Measurements from ENCODE around the gene ELOVL3.

The ELOVL3 gene

GRCh38 chr10:102202386-102202785 lies 23.7 kb upstream of the ELOVL3 start:
- no peak for TF ChIP-seq POLR2AphosphoS5 (IDR thresholded peaks at IDR 0.05; ENCODE audit: low read depth, low read length)
- no peak for TF ChIP-seq REST (IDR thresholded peaks at IDR 0.05; ENCODE audit: insufficient read depth in 1 of 2, low read depth in 2 of 2, low read length in 2 of 2)
- no peak for TF ChIP-seq SIN3A (IDR thresholded peaks at IDR 0.05; ENCODE audit: borderline replicate concordance, insufficient read depth, low read length)
- no peak for TF ChIP-seq FOXP2 (optimal IDR thresholded peaks at IDR 0.05; ENCODE audit: borderline replicate concordance, extremely low read depth, extremely low read length, insufficient read depth)
- no peak for TF ChIP-seq TAF1 (IDR thresholded peaks at IDR 0.05; ENCODE audit: borderline replicate concordance, insufficient read depth, low read length)

- TF ChIP-seq SIN3A (IDR thresholded peaks at IDR 0.05; ENCODE audit: borderline replicate concordance, insufficient read depth, low read length): no peak
Measured at GRCh38 chr10:102208311-102209035, 17.6 kb upstream of the ELOVL3 start.

GRCh38 chr10:102211615-102212299 lies 14.3 kb upstream of the ELOVL3 start:
- TF ChIP-seq REST (IDR thresholded peaks at IDR 0.05; ENCODE audit: insufficient read depth in 1 of 2, low read depth in 2 of 2, low read length in 2 of 2) (no peak), SIN3A (IDR thresholded peaks at IDR 0.05; ENCODE audit: borderline replicate concordance, insufficient read depth, low read length) (no peak), TAF1 (IDR thresholded peaks at IDR 0.05; ENCODE audit: borderline replicate concordance, insufficient read depth, low read length) (no peak), POLR2AphosphoS5 (IDR thresholded peaks at IDR 0.05; ENCODE audit: low read depth, low read length) (no peak), FOXP2 (optimal IDR thresholded peaks at IDR 0.05; ENCODE audit: borderline replicate concordance, extremely low read depth, extremely low read length, insufficient read depth) (no peak)

GRCh38 chr10:102219370-102219769 lies 6.7 kb upstream of the ELOVL3 start:
- TF ChIP-seq SIN3A (IDR thresholded peaks at IDR 0.05; ENCODE audit: borderline replicate concordance, insufficient read depth, low read length) (no peak), REST (IDR thresholded peaks at IDR 0.05; ENCODE audit: insufficient read depth in 1 of 2, low read depth in 2 of 2, low read length in 2 of 2) (no peak), TAF1 (IDR thresholded peaks at IDR 0.05; ENCODE audit: borderline replicate concordance, insufficient read depth, low read length) (no peak), POLR2AphosphoS5 (IDR thresholded peaks at IDR 0.05; ENCODE audit: low read depth, low read length) (no peak), FOXP2 (optimal IDR thresholded peaks at IDR 0.05; ENCODE audit: borderline replicate concordance, extremely low read depth, extremely low read length, insufficient read depth) (no peak)

GRCh38 chr10:102220612-102221011 lies 5.5 kb upstream of the ELOVL3 start:
- TF ChIP-seq POLR2AphosphoS5 (IDR thresholded peaks at IDR 0.05; ENCODE audit: low read depth, low read length) (no peak), SIN3A (IDR thresholded peaks at IDR 0.05; ENCODE audit: borderline replicate concordance, insufficient read depth, low read length) (no peak), REST (IDR thresholded peaks at IDR 0.05; ENCODE audit: insufficient read depth in 1 of 2, low read depth in 2 of 2, low read length in 2 of 2) (no peak), TAF1 (IDR thresholded peaks at IDR 0.05; ENCODE audit: borderline replicate concordance, insufficient read depth, low read length) (no peak), FOXP2 (optimal IDR thresholded peaks at IDR 0.05; ENCODE audit: borderline replicate concordance, extremely low read depth, extremely low read length, insufficient read depth) (no peak)
